HepG2 (cell line): ENCODE results near the gene SLC17A9. TPM values are rescaled to one million over a fixed set of nuclear protein-coding genes. Genes with fewer than 3 reads are reported as not detected.

Experiments
- ARID5B ChIP-seq: IDR thresholded peaks from 2 replicates; pipeline ENCODE4 v1.4.0; 2020; ENCODE audit warnings: mild to moderate bottlenecking, missing genetic modification reagents
- GPN1 ChIP-seq: sonication (generic); formaldehyde crosslinking; IDR thresholded peaks from 2 replicates; pipeline ENCODE4 v1.5.1; 2020; ENCODE audit warnings: missing genetic modification reagents, borderline replicate concordance
- PCBP1 ChIP-seq: fragments of 200-400 bp; formaldehyde crosslinking; IDR thresholded peaks from 2 replicates; pipeline ENCODE4 v1.6.1; 2017; ENCODE audit warnings: mild to moderate bottlenecking, low read depth, low read length, borderline replicate concordance
- RFX5 ChIP-seq: IDR thresholded peaks from 2 replicates; pipeline ENCODE4 v1.6.1; 2011; ENCODE audit warnings: low read depth, low read length, improper control_type of control experiment
- TSC22D2 ChIP-seq: sonication (generic); formaldehyde crosslinking; IDR thresholded peaks from 2 replicates; pipeline ENCODE4 v1.5.1; 2020; ENCODE audit warnings: missing genetic modification reagents, mild to moderate bottlenecking, borderline replicate concordance
- ZBTB21 ChIP-seq: sonication (generic); formaldehyde crosslinking; IDR thresholded peaks from 2 replicates; pipeline ENCODE4 v1.4.0; 2020; ENCODE audit warnings: missing genetic modification reagents
- ZNF275 ChIP-seq: sonication (generic); formaldehyde crosslinking; IDR thresholded peaks from 2 replicates; pipeline ENCODE4 v1.8.0; 2022; ENCODE audit warnings: missing genetic modification reagents, mild to moderate bottlenecking, inconsistent platforms, borderline replicate concordance
- ZNF567 ChIP-seq: sonication (generic); formaldehyde crosslinking; IDR thresholded peaks from 2 replicates; pipeline ENCODE4 v1.8.1; 2023; ENCODE audit warnings: mild to moderate bottlenecking, missing genetic modification reagents, borderline replicate concordance
- ZNF615 ChIP-seq: sonication (generic); formaldehyde crosslinking; IDR thresholded peaks from 2 replicates; pipeline ENCODE4 v1.5.0; 2020; ENCODE audit warnings: mild to moderate bottlenecking, missing genetic modification reagents, borderline replicate concordance
- ZSCAN20 ChIP-seq: sonication (generic); formaldehyde crosslinking; IDR thresholded peaks from 2 replicates; pipeline ENCODE4 v1.4.0; 2020; ENCODE audit warnings: missing genetic modification reagents, mild to moderate bottlenecking, borderline replicate concordance
- polyA plus RNA-seq, 8 experiments: library from polyadenylated mRNA; depleted of rRNA in 3 of 8; stranded (reverse) in 7 of 8; unstranded in 1 of 8; fragments of >200 nt; fragmentation: Illumina TruSeq in 4 of 8; extraction: Trizol in 4 of 8; gene quantifications; 2 replicates each; pipeline versions ENCODE4 v1.2.1 to v1.2.3, GENCODE V29; 2011 to 2016; ENCODE audit warnings: low read depth in 4 of 8, missing spikeins in 1 of 8, mixed read lengths in 1 of 8; ENCODE audit not compliant: insufficient read depth in 1 of 8
- total RNA-seq, 5 experiments: library from RNA; depleted of rRNA; stranded (reverse); fragments of >200 nt; fragmentation: Illumina TruSeq; extraction: Trizol; gene quantifications; 2 replicates each; pipeline ENCODE4 v1.2.3, GENCODE V29; 2016; ENCODE audit warnings: low read depth in 1 of 5
- TF ChIP-seq, protein P1 (sequence below): sonication (generic); formaldehyde crosslinking; IDR thresholded peaks from 2 replicates; pipeline ENCODE4 v1.5.0; 2020; ENCODE audit warnings: mild to moderate bottlenecking, missing genetic modification reagents, borderline replicate concordance
- TF ChIP-seq, protein P2 (sequence below): sonication (generic); formaldehyde crosslinking; IDR thresholded peaks from 2 replicates; pipeline ENCODE4 v1.5.0; 2020; ENCODE audit warnings: mild to moderate bottlenecking, missing genetic modification reagents, borderline replicate concordance

The SLC17A9 gene
- total and polyA plus RNA-seq, 2 of the 13 experiments (the other 11 are each of a cell fraction or from before 2014, with no cell fraction given): 110 to 191 TPM

GRCh38 chr20:62968378-62969178 is 16.1 kb downstream of the SLC17A9 start (continued):
- TF ChIP-seq, protein P1, sequence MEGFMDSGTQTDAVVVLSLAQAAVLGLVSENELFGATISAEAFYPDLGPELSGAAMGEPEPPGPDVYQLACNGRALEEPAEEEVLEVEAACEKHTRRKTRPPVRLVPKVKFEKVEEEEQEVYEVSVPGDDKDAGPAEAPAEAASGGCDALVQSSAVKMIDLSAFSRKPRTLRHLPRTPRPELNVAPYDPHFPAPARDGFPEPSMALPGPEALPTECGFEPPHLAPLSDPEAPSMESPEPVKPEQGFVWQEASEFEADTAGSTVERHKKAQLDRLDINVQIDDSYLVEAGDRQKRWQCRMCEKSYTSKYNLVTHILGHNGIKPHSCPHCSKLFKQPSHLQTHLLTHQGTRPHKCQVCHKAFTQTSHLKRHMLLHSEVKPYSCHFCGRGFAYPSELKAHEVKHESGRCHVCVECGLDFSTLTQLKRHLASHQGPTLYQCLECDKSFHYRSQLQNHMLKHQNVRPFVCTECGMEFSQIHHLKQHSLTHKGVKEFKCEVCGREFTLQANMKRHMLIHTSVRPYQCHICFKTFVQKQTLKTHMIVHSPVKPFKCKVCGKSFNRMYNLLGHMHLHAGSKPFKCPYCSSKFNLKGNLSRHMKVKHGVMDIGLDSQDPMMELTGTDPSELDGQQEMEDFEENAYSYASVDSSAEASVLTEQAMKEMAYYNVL (CRISPR knock-in tag): no peak
- TF ChIP-seq ZBTB21 (CRISPR knock-in tag) (no peak), ARID5B (CRISPR knock-in tag) (no peak), PCBP1 (0 out of 2 replicates have a peak, but pooled peaks have one; percentile 17), ZNF567 (CRISPR knock-in tag) (no peak), ZSCAN20 (CRISPR knock-in tag) (0 out of 2 replicates have a peak, but pooled peaks have one; percentile 63), ZNF275 (no peak), GPN1 (CRISPR knock-in tag) (no peak), ZNF615 (CRISPR knock-in tag) (no peak), RFX5 (no peak), TSC22D2 (CRISPR knock-in tag) (no peak)
- TF ChIP-seq, protein P2, sequence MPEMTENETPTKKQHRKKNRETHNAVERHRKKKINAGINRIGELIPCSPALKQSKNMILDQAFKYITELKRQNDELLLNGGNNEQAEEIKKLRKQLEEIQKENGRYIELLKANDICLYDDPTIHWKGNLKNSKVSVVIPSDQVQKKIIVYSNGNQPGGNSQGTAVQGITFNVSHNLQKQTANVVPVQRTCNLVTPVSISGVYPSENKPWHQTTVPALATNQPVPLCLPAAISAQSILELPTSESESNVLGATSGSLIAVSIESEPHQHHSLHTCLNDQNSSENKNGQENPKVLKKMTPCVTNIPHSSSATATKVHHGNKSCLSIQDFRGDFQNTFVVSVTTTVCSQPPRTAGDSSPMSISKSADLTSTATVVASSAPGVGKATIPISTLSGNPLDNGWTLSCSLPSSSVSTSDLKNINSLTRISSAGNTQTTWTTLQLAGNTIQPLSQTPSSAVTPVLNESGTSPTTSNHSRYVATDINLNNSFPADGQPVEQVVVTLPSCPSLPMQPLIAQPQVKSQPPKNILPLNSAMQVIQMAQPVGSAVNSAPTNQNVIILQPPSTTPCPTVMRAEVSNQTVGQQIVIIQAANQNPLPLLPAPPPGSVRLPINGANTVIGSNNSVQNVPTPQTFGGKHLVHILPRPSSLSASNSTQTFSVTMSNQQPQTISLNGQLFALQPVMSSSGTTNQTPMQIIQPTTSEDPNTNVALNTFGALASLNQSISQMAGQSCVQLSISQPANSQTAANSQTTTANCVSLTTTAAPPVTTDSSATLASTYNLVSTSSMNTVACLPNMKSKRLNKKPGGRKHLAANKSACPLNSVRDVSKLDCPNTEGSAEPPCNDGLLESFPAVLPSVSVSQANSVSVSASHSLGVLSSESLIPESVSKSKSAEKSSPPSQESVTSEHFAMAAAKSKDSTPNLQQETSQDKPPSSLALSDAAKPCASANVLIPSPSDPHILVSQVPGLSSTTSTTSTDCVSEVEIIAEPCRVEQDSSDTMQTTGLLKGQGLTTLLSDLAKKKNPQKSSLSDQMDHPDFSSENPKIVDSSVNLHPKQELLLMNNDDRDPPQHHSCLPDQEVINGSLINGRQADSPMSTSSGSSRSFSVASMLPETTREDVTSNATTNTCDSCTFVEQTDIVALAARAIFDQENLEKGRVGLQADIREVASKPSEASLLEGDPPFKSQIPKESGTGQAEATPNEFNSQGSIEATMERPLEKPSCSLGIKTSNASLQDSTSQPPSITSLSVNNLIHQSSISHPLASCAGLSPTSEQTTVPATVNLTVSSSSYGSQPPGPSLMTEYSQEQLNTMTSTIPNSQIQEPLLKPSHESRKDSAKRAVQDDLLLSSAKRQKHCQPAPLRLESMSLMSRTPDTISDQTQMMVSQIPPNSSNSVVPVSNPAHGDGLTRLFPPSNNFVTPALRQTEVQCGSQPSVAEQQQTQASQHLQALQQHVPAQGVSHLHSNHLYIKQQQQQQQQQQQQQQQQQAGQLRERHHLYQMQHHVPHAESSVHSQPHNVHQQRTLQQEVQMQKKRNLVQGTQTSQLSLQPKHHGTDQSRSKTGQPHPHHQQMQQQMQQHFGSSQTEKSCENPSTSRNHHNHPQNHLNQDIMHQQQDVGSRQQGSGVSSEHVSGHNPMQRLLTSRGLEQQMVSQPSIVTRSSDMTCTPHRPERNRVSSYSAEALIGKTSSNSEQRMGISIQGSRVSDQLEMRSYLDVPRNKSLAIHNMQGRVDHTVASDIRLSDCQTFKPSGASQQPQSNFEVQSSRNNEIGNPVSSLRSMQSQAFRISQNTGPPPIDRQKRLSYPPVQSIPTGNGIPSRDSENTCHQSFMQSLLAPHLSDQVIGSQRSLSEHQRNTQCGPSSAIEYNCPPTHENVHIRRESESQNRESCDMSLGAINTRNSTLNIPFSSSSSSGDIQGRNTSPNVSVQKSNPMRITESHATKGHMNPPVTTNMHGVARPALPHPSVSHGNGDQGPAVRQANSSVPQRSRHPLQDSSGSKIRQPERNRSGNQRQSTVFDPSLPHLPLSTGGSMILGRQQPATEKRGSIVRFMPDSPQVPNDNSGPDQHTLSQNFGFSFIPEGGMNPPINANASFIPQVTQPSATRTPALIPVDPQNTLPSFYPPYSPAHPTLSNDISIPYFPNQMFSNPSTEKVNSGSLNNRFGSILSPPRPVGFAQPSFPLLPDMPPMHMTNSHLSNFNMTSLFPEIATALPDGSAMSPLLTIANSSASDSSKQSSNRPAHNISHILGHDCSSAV (CRISPR knock-in tag): no peak
